AG20443 (cell line): ENCODE data around the gene SENP6.
A peak's percentile ranks its signal among the peaks of the same experiment; 100 is the strongest.

ENCODE experiments used
- DNase-seq: peaks from one replicate; pipeline ENCODE4 v3.0.0; 2012; ENCODE audit warnings: low spot score, mixed read lengths

Gene SENP6

DNA sequence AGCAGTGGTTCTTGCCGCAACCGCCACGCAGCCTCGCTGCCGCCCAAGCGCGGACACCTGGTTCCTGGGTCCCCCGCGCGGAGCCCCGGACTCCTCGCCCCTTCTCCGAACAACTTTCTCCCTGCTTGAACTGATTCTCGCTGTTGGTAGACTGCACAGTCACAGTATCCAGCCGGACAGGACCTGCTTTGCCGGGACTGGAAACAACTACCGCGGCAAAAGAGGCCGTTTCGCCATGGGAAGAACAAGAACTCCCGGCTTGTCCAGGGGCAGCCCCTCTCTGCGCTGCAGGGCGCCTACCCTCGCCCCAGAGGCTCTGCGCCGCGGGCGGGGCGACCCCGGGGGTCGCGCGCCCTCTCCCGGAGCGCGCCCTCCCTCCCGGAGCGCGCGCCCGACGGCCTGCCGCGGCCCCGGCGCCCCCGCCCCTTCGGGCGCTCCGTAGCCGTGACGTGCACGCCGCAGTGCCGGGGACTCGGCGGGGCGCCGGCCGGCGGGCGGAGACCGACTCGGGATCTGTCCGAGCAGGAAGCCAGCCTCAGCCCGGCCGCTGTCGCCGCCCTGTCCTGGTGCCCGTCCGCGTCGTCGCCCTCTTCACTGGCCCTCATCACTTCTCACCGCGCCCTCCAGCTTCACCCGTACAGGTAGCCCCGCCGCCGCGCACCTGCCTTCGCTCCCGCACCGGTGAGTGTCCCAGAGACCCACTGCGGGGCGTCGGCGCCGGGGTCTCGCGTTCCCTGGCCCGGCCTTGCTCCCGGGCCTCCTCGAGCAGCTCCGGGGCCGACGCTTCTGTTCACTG, 147.3 kb downstream of the SENP6 start, which contains the start of gene MYO6:
Gene MYO6, plus strand, starts transcription at position 497 of the 796 bp plus-strand sequence. CDS start 68,309 bp downstream, outside the sequence.
- DNase-seq, result peak; percentile 94

DNA sequence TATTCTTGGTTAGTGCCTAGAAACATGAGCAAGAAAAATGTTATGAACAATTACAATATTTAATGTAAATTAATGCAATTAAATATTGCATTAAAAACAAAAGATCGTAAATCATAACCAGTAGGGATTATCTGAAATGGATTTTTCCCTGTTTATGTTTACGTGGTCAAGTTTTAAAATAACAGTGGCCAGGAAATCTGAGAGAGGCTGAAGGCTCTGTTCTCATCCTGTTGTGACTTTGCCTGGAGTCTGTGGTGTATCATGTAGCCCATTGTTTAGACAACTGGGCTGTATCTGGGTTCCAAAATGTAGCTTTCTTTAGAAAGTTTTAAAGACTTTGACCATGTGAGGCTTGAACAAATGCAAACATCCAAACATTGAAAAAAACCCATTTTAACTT, 149.8 kb downstream of the SENP6 start:
- no peak for DNase-seq

DNA sequence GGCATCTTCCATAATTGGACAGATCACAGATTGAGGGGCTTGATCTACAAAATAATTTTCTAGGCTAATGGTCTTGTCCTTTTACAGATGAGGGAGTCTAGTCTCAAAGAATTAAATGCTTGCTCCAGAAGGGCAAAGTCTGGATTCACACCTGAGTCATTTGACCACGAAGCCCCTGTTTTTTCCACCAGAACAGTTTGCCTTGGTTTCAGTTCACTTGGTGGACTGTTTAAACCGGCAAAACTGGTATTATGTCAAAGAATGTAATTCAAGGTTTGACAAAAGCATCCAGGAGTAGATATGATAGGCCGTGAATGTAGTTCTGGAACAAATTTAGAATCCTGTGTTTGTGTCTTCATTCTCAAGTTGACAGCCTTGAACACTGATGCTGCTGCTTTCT, 150.7 kb downstream of the SENP6 start:
- no peak for DNase-seq

DNA sequence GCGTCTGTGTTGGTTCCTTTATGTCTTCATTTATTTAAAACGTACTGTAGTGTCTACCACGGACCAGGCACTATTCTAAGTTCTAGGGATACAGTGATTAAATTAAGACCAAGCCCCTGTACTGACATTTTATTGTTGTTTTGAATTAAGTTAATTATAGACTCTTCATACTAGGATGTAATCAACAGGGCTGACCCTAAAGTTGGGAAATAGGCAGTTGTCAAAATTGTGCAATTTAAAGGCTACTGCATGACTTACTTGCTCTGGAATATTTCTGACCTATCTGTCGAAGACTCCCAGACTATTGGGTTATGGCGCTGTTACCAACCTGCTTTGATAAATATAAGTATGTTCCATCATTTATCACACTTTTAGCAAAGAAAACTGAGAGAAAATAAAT, 154.0 kb downstream of the SENP6 start:
- DNase-seq, result no peak

DNA sequence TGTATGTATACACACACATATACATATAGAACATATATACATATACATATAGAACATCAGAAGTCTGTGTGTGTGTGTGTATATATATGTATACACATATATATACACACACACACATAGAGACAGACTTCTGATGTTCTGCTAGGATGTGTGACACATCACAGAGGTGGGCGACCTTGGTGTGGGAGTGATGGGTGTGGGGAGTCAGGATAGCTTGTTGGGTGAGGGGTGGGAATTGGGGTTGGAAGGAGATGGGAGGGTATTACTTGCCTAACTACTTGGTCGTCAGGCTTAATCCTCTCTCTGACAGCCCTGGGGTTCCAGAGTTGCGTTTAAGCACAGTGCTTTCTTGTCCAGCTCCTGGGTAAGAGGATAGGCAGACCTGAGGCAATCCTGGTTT, 155.6 kb downstream of the SENP6 start:
- DNase-seq, result no peak

DNA sequence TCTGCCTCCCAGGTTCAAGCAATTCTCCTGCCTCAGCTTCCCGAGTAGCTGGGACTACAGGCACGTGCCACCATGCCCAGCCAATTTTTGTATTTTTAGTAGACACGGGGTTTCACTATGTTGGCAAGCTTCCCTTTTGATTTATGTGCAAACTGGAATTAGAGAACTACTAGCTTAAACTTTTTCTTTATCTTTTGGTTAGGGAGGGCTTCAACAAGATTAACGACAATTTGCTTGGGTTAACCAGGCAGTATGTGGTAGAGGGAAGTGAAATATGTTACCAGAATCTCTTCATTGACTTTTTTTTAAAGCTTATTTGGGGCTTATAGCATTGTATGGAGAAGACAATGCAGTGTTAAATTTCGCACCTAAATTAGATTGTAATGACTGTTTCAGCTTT, 156.4 kb downstream of the SENP6 start:
- no peak for DNase-seq

DNA sequence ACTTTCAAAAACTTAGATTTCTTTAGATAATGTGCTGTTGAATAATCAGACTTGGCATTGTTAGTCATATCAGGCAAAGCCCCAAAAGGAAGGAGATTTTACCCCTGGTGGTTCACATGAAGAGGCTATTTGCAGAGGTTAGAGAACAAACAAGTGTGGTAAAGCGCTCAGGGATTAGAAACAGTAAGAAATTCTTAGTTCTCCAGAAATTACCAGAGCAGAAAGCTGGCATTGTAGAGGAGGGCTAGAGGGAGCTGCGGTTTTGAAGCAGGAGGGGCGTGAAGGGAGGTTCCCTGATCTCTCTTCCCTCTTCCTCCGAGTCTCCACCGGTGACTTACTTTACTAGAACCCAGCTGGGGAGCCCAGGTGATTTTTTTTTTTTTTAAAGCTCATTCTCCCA, 157.5 kb downstream of the SENP6 start:
- DNase-seq, result no peak

DNA sequence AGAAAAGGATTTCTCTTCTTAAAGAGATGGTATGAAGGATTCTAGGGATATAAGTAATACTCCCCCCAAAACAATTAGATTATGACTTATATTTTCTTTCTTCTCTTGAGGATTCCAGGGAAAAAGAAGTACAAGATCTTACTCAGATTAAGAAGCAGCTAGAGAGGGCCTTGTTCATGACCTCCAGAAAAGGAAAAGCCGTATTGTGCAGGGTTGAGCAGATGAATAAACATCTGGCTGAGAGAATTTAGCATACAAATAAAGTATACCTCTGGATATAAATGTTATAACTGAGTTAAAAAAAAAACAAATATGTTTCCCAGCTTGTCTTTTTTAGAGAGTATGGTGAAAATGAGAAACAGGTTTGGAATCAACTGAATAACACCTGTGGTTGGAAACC, 158.6 kb downstream of the SENP6 start:
- DNase-seq, result no peak

DNA sequence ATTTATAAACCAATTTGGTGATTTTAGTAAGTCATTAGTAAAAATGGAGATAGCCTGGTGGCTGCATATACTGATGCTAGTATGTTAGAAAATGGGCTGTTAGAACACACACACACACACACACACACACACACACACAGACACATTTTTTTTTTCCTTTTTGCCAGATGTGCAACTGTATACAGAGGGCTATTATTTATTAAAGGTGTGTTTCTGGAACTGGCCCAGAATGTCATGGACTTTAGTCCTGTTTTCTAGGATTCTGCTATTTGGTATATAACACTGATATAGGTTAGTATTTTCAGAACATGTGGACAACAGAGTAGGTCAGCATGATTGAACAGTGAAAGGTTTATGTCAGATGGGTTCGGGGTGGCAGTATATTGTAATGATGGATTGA, 159.8 kb downstream of the SENP6 start:
- DNase-seq, result no peak

DNA sequence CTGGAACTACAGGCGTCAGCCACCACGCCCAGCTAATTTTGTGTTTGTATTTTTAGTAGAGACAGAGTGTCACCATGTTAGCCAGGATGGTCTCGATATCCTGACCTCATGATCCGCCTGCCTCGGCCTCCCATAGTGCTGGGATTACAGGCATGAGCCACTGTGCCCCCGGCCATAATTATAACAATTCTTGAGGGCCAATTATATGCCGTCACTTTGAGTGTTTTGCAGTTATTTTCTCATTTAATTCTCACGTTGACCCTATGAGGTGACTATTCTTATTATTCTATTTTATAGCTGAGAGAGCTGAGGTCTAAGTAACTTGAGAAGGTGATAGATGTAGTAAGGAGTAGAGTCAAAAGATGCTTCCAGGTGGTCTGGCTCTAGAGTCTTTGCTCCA, 160.4 kb downstream of the SENP6 start:
- no peak for DNase-seq

DNA sequence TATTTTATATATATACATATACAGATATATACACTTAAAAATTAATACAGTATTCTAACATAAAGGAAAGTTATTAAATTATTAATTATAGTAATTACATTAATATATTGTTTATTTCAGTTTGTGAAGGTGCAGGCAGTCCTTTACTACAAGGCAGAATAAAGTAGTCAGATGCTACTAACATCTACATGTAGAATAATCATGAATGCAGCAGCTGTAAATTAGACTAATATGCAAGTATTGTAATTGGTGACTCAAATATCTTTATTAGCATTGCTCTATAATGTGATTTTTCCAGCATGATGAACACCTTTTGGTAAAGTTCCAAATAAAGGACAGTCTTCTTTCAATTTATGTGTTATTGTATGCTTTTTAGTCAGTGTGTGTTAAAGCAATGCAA, 164.7 kb downstream of the SENP6 start:
- no peak for DNase-seq
